Stimulated activated CD8-positive, alpha-beta memory T cell treated with anti-CD3 and anti-CD28 coated beads, Interleukin-7, amount 100 ng/mL, for 1 hour (primary cell): ENCODE results near the gene PYURF.

ENCODE experiments used
- DNase-seq, 2 donors: peaks; one replicate each; pipeline ENCODE4 v3.0.0-alpha.2; 2020; ENCODE audit warnings: low read depth in 2 of 2

The PYURF gene

GRCh38 chr4:88511236-88511635, 12.3 kb downstream of the PYURF start:
- DNase-seq: no peak

DNA sequence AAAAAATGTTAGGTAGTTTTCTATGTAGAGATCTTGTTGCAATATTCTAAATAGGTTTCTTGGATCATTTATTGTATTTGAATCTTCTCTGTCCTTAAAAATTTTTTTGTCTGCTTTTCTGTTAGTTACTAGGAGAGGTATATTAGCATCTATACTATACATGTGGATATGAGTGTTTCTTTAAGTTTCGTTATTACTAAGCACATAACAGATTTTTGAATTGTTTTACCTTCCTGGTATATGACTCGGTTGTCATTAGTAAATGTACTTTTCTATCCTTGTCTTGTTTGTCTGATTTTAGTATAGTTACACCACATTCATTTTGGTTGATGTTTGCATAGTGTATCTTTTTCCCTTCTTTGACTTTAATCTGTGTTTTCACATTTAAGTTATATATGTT, 20.2 kb downstream of the PYURF start:
- no peak for DNase-seq

DNA sequence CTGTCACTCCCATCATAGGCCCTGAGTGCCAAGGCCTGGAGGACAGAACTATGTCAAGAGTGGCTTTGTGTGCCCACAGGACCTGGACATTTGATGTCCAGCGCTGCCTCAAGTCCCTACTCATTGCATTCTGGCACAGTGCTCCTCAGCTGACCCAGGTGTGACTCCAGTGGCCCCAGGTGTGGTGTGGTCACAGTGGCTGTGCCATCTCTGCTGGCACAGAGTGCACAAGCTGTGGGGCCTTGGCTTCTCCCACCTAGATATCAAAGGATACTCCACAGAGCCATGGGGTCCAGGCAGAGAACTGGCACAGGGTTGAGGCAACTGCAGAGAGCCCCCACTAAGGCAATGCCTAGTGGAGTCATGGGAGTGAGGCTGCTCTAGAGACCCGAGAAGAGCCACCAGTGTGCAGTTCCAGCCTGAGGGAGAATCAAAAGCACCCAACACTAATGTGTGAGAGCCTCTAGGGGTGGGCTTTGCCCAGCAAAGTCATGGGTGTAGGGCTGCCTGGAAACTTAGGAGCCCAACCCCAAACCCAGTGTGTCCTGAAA, 25.6 kb downstream of the PYURF start:
- DNase-seq: no peak

DNA sequence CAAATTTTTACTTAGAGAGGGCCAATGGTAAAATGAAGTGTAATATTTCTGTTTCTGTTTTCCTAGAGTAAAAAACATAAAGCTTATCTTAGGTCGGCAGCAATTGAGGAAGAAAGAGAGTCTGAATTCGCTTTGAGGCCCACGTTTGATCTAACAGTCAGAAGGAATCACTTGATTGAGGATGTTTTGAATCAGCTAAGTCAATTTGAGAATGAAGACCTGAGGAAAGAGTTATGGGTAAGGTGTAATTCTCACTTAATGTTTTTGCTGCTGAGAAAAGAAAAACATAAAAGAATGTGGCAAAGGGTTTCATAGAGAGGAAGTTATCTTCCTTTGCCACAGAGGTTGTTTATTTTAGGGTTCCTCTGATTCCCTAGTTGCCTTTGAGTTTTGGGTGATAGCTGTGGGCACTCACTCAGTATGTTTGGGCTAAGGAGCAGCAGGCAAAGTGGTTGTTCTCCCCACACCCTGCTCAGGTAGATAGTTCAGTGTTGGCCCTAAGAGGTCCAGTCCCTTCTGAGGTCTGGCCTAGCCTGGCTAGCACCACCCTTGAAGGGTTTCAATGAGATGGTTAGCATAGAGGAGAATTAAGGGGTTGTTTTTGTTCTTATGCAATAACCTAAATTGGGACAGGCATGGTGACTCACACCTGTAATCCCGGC, 34.3 kb downstream of the PYURF start:
- DNase-seq: no peak

- no peak for DNase-seq
Measured at GRCh38 chr4:88481537-88481936, 42.0 kb downstream of the PYURF start.

DNA sequence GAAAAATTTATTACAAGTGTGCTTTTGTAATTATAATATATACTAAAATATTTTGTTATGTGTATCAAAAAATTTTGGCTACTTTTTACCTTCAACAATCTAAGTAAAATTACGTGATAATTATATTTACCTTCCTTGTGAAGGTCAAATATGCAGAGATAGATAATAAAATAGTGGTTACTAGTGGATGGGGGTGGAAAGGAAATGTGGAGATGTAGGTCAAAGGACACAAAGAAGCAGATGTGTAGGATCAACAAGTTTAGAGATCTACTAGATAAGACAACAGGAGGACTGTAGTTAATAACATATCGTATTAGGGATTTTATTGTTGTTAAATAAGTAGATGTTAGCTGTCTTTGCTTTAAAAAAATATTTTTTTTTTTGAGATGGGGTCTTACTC, 45.3 kb downstream of the PYURF start:
- no peak for DNase-seq

- DNase-seq: no peak
Measured at GRCh38 chr4:88477229-88477860, 46.2 kb downstream of the PYURF start.
